HG03175 (cell line): ENCODE results near the gene CALCB.

ENCODE experiments used
- ATAC-seq: cut with Tn5 transposase; IDR thresholded peaks from one replicate; pipeline ENCODE4 v1.9.1; 2021; ENCODE audit warnings: mild to moderate bottlenecking, moderate library complexity; ENCODE audit not compliant: unreplicated experiment

The CALCB gene

GRCh38 chr11:15074206-15075161 lies 1.1 kb downstream of the CALCB start:
- ATAC-seq = peak; percentile 94

- no peak for ATAC-seq
Observed at GRCh38 chr11:15075162-15075526, 1.8 kb downstream of the CALCB start.

- ATAC-seq = no peak
Observed at GRCh38 chr11:15091175-15091574, 17.8 kb downstream of the CALCB start.

GRCh38 chr11:15091625-15092024 lies 18.2 kb downstream of the CALCB start:
- ATAC-seq = peak; percentile 47

- ATAC-seq = no peak
Observed at GRCh38 chr11:15093432-15093831, 20.0 kb downstream of the CALCB start.

GRCh38 chr11:15095736-15096228 lies 22.4 kb downstream of the CALCB start:
- ATAC-seq = no peak

GRCh38 chr11:15097411-15097810 lies 24.0 kb downstream of the CALCB start:
- ATAC-seq = no peak

- no peak for ATAC-seq
Observed at GRCh38 chr11:15099267-15099666, 25.9 kb downstream of the CALCB start.

- peak; percentile 83 for ATAC-seq
Observed at GRCh38 chr11:15101072-15101709, 27.8 kb downstream of the CALCB start.

- no peak for ATAC-seq
Observed at GRCh38 chr11:15104166-15104565, 30.8 kb downstream of the CALCB start.

GRCh38 chr11:15106201-15106965 lies 33.0 kb downstream of the CALCB start:
- no peak for ATAC-seq

- ATAC-seq = peak; percentile 77
Observed at GRCh38 chr11:15107730-15108515, 34.5 kb downstream of the CALCB start.

GRCh38 chr11:15108592-15109130 lies 35.3 kb downstream of the CALCB start:
- no peak for ATAC-seq

- no peak for ATAC-seq
Observed at GRCh38 chr11:15109602-15110001, 36.2 kb downstream of the CALCB start.

- no peak for ATAC-seq
Observed at GRCh38 chr11:15111215-15111614, 37.8 kb downstream of the CALCB start.

GRCh38 chr11:15112131-15112541 lies 38.7 kb downstream of the CALCB start:
- ATAC-seq = no peak

GRCh38 chr11:15113381-15113780 lies 40.0 kb downstream of the CALCB start:
- ATAC-seq = peak; percentile 95

- no peak for ATAC-seq
Observed at GRCh38 chr11:15114501-15115475, 41.4 kb downstream of the CALCB start, which contains the start of gene INSC. Gene INSC, plus strand, starts transcription at chr11:15114923. Its CDS starts 34,252 bp downstream, at chr11:15149175.

GRCh38 chr11:15115686-15116085 lies 42.3 kb downstream of the CALCB start:
- ATAC-seq = no peak
